Cardiac muscle cell (in vitro differentiated cells and primary cell): Measurements from ENCODE around the gene PDPK1. TPM values are rescaled to one million over a fixed set of nuclear protein-coding genes. Genes with fewer than 3 reads are reported as not detected.

Experiments
- DNase-seq, 2 donors: peaks; one replicate each; pipeline versions ENCODE4 v3.0.0 to v3.0.0-alpha.2; 2010 to 2017; ENCODE audit warnings: low read depth in 1 of 2, low spot score in 1 of 2
- H3K27ac ChIP-seq: fragments of 200-600 bp; sonication (generic); 2 replicates; pipeline ENCODE4 v1.5.1; 2016
- H3K27me3 ChIP-seq: fragments of 200-600 bp; sonication (generic); 2 replicates; pipeline ENCODE4 v1.6.0; 2016; ENCODE audit warnings: control low read depth
- H3K36me3 ChIP-seq: fragments of 200-600 bp; sonication (generic); 2 replicates; pipeline ENCODE4 v1.5.1; 2016; ENCODE audit warnings: control low read depth
- H3K4me1 ChIP-seq: fragments of 200-600 bp; sonication (generic); 2 replicates; pipeline ENCODE4 v1.8.1; 2017; ENCODE audit warnings: low read depth, mild to moderate bottlenecking, mixed run types
- H3K4me3 ChIP-seq: fragments of 200-600 bp; sonication (generic); 2 replicates; pipeline ENCODE4 v1.5.1; 2016; ENCODE audit warnings: mild to moderate bottlenecking
- H3K9me3 ChIP-seq: fragments of 200-600 bp; sonication (generic); 2 replicates; pipeline ENCODE4 v1.5.1; 2017; ENCODE audit warnings: low read depth, mild to moderate bottlenecking, control low read depth
- CTCF ChIP-seq: IDR thresholded peaks from 2 replicates; pipeline ENCODE4 v1.5.1; 2012; ENCODE audit warnings: low read depth, mild to moderate bottlenecking, low read length
- polyA plus RNA-seq: library from polyadenylated mRNA; unstranded; fragments of >200 nt; fragmentation: Nextera tagmentation; extraction: Ambion mirVana; gene quantifications from 2 replicates; pipeline ENCODE4 v1.2.1, GENCODE V29; 2016
- total RNA-seq: library from RNA; depleted of rRNA; stranded (reverse); fragments of >200 nt; gene quantifications from 2 replicates; pipeline ENCODE4 v1.2.3, GENCODE V29; 2016

Gene PDPK1
- total and polyA plus RNA-seq, 2 experiments from 2014 or later, result 22.4 to 28.6 TPM

- no peak for DNase-seq
- no peaks in the 10 kb centered on the region for H3K27me3 ChIP-seq
- no peaks in the 10 kb centered on the region for H3K4me1 ChIP-seq
- no peak overlapping the region for H3K4me3 ChIP-seq
- H3K36me3 ChIP-seq, result peaks cover 6% of the 10 kb centered on the region
- H3K9me3 ChIP-seq, result no peaks in the 10 kb centered on the region
- TF ChIP-seq CTCF, result no peak
- H3K27ac ChIP-seq, result no peak overlapping the region
Observed at GRCh38 chr16:2529061-2529931, 8.5 kb upstream of the PDPK1 start.

GRCh38 chr16:2529961-2530628 lies 7.7 kb upstream of the PDPK1 start:
- DNase-seq, result no peak
- no peak overlapping the region for H3K27ac ChIP-seq
- TF ChIP-seq CTCF, result no peak
- no peaks in the 10 kb centered on the region for H3K27me3 ChIP-seq
- no peaks in the 10 kb centered on the region for H3K9me3 ChIP-seq
- no peak overlapping the region for H3K4me3 ChIP-seq
- H3K4me1 ChIP-seq, result no peaks in the 10 kb centered on the region
- H3K36me3 ChIP-seq, result peaks cover 3% of the 10 kb centered on the region

GRCh38 chr16:2530629-2531318 lies 7.0 kb upstream of the PDPK1 start:
- Histone ChIP-seq H3K27me3 (no peaks in the 10 kb centered on the region), H3K4me3 (no peak overlapping the region), H3K9me3 (no peaks in the 10 kb centered on the region), H3K36me3 (peaks cover 3% of the 10 kb centered on the region), H3K4me1 (no peaks in the 10 kb centered on the region), H3K27ac (no peak overlapping the region)
- DNase-seq, result no peak
- no peak for TF ChIP-seq CTCF

- no peak for TF ChIP-seq CTCF
- DNase-seq, result no peak
- Histone ChIP-seq H3K36me3 (peaks cover 3% of the 10 kb centered on the region), H3K9me3 (no peaks in the 10 kb centered on the region), H3K4me3 (peak within 1 kb of the TSS; percentile 51), H3K4me1 (no peaks in the 10 kb centered on the region), H3K27me3 (no peaks in the 10 kb centered on the region), H3K27ac (peak within 1 kb of the TSS; percentile 70)
Observed at GRCh38 chr16:2531371-2531695, 6.5 kb upstream of the PDPK1 start, which contains the start of gene CEMP1. Gene CEMP1, minus strand, starts transcription at chr16:2531408. Its CDS starts 335 bp downstream, at chr16:2531073.

GRCh38 chr16:2531696-2532493 lies 5.9 kb upstream of the PDPK1 start:
- peak overlapping the region; percentile 70 for H3K27ac ChIP-seq
- TF ChIP-seq CTCF, result no peak
- H3K27me3 ChIP-seq, result no peaks in the 10 kb centered on the region
- H3K9me3 ChIP-seq, result no peaks in the 10 kb centered on the region
- peak overlapping the region; percentile 51 for H3K4me3 ChIP-seq
- H3K36me3 ChIP-seq, result peaks cover 3% of the 10 kb centered on the region
- DNase-seq, result peak; percentile 98 to 99
- H3K4me1 ChIP-seq, result peaks cover under 1% of the 10 kb centered on the region
